GM19193 (cell line): ENCODE measurements around the gene CYP26C1.

Experiments
- POLR2A ChIP-seq: IDR thresholded peaks from 4 replicates; pipeline ENCODE4 v1.6.1; 2011; ENCODE audit not compliant: insufficient read depth, insufficient read length; ENCODE audit errors: extremely low read depth

Gene CYP26C1

DNA sequence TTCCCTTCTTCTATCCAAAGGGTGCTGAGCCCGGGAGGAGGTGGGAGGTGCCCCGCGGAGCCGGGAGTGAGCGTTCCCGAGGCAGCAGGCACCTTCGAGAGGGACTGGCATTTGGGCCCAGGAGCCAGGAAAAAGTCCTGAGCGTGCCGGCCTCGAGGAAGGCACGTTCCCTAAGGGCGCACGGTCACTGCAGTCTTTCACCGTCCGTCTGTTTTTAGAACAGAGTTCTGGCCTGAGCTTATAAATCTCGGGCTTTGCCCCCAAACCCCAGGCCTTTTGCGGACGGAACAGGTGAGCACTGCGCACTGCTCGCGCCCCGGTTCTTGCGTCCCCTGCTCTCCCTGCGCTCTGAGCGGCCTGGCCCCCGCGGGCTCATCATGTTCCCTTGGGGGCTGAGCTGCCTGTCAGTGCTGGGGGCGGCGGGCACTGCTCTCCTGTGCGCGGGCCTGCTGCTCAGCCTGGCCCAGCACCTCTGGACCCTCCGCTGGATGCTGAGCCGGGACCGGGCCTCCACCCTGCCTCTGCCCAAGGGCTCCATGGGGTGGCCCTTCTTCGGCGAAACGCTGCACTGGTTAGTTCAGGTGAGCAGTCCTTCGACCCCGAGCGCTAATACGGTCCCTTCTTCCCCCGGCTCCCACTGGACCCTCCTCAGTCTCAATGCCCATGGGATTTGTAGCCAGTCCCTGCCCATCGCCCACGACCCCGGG lies 442 bp downstream of the CYP26C1 start:
- TF ChIP-seq POLR2A: no peak

DNA sequence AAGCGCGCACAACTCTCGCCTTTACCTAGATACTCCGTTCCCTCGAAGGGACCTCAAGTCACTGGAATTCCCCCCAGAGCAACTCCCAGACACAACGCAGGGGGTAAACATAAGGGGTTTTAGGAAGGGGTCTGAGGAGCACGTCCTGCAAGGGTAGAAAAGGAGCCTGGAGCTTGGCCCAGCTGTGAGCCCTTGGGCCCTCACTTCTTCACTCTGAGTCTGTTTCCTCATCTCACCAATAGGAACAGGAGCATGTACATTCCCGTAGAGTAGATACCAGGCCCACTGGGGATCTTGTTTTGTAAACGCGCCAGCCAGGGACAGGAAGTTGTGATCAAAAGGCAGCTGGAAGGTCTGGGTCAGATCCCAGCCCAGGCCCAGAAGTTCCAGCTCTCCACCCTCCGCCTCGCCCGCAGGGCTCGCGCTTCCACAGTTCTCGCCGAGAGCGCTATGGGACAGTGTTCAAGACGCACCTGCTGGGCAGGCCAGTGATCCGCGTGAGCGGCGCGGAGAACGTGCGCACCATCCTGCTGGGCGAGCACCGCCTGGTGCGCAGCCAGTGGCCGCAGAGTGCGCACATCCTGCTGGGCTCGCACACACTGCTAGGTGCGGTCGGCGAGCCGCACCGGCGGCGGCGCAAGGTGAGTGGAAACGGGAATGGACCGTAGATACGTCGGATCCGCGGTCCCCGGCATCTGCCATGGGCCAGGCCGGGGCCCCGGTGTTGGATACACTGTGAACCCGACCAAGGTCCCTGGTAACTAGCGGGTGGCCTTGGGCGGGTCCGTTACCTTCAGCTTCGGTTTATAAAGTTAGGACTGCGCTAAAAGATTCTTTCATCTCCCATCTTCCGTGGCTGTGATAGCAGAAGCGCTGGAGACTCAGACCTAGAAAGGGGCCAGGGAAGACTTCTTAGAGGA lies 1.3 kb downstream of the CYP26C1 start:
- no peak for TF ChIP-seq POLR2A

DNA sequence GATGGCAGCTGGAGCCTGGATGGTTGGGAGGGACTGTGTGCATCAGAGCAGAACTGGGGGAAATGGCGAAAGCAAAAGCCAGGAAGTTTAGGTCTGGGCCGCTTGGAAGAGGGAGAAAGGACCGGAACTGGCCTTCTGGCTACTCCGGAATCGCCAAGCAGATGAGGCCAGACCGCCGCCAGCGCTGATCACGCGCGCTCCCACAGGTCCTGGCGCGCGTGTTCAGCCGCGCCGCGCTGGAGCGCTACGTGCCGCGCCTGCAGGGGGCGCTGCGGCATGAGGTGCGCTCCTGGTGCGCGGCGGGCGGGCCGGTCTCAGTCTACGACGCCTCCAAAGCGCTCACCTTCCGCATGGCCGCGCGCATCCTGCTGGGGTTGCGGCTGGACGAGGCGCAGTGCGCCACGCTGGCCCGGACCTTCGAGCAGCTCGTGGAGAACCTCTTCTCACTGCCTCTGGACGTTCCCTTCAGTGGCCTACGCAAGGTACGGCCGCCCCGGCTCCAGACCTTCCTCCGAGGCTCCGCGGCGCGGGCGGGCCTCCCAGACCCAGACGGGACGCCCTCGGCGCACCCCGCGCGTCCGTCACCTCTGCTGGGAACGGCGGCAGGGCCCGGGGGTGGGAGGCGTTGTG lies 2.0 kb downstream of the CYP26C1 start:
- no peak for TF ChIP-seq POLR2A

DNA sequence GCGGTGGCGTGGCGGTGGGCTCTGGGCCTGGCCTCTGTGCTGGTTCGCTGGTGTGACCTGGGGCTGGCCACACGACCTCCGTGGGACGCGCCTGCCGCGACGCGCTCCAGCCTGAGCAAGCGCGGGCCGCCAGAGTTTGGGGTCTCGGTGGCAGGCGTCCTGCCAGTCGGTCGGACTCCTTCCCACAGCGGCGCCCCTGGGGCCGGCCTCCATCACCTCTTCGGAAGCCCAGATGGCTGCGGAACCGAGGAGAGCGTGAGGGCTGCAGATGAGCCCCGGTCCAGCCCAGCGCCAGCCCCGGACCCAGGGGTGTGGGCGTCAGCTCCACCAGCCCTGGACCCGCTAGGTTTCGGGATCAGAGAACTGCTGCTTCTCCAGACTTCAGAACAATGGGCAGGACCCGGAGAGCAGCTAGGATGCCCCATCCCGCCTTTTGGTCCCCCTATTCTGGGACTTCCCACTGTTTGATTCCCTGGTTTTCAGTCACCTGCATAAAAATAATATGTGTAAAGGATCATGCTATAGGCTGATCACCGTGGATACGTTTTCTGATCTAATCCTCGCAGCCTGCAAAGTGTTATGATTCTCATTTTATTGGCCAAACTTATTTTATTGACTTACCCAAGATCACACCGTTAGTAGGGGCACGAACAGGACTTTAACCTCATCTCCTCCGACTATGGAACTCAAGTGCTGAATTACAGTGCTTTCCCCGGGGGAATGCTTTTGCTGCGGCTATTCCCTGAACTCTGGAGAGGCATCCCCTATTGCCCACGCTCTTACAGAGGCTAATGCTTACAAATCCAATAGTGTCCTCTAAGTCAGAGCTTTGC lies 2.8 kb downstream of the CYP26C1 start:
- no peak for TF ChIP-seq POLR2A

DNA sequence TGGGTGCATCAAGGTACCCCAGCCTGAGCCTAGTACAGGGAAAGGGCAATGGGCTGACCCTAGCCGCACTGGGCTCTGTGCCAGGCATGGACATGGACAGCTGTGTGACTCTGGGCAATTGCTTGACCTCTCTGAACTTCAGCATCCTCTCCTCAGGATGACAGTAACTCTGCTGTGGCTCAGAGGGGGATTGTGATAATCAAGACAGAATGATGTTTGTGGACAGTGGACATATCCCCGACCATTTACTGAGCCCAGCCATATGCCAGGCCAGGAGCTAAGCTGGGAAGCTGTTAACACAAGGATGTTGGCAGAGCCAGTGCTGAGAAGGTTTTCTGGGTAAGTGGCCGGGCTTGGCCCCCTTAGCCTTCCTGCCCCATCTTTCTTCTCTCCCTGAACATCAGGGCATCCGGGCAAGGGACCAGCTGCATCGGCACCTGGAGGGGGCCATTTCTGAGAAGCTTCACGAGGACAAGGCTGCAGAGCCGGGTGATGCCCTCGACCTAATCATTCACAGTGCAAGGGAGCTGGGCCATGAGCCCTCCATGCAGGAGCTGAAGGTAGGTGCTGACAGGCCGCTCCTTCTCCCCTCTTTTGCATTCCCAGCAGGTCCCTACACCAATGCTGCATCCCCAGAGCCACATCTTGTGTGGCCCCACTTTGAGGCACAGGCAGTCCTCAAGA lies 3.5 kb downstream of the CYP26C1 start:
- no peak for TF ChIP-seq POLR2A

DNA sequence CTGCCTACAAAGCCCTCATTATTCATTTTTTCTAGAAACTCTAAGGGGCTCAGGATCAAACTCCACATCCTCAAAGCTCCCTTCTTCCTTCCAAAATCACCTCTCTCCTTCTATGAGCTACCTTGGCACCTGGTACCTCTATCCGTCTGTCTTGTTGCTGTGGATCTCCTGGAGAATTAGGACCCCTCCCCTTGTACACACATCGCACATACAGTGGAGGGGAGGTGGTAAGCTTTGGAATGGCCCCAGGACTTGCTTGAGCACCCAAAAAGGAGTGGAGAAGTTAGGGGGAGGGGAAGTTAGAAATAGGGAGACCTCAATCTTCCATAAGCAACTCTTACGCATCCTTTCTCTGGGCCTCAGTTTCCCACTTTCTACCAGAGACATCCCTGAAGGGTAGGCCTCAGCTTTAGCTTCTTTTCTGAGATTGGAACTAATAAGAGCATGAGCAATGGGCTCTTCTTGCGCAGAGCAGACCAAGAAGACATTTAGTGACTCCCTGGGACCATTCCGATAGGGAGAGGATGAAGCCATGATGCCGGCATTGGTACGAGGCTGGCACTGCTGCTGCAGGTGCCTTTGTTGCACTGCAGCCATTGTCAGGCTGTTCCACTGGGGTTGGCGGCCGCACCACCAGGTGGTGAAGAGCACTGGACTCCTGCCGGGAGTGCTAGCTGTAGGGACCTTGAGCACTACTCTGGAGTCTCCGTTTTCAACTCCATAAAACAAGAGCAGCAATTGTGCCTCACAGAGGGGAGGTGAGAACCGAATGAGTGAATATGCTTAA lies 4.5 kb downstream of the CYP26C1 start:
- TF ChIP-seq POLR2A: no peak

DNA sequence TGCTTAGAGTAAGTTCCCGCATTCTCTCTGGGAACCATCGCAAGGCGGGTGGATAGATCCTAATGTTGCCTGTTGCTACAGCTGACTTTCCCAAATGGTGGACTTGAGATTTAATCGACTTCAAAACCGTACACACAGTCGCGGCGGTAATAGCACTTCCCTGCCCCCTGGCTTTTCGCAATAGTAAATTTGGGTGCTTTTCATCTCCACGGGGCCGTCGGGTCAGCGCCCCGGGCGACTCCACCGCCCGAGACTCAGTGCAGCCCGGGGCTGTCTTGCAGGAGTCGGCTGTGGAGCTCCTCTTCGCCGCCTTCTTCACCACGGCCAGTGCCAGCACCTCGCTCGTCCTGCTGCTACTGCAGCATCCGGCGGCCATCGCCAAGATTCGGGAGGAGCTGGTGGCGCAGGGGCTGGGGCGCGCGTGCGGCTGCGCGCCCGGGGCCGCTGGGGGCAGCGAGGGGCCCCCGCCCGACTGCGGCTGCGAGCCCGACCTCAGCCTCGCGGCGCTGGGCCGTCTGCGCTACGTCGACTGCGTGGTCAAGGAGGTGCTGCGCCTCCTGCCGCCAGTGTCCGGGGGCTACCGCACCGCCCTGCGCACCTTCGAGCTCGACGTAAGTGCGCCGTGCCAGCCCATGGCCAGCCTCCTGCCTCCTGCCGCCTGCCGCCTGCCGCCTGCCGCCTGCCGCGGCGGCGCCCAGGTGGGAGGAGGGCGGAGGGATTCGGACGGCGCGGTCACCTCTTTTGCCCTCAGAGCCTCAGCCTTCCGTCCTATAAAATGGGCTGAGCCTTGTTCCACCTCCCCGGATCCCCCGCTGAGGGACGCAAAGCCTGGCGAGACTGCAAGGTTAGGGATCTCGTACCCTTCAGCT lies 5.3 kb downstream of the CYP26C1 start:
- no peak for TF ChIP-seq POLR2A

DNA sequence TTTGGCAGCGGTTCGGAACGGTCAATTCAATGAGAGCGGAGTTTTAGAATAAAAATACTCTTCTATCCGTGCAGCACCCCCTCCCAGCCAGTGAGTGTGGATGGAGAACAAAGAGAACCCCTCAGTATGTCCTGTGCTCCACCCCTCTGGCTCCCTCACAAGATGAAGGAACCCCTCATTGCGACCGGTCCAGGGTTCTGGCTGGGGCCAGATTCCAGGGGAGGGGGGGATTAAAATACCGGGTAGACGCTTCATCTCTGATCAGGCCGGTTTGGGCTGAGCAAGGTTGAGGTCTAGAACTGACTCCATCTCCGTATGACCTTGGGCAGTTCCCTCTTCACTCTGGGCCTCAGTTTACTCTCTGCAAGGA lies 5.9 kb downstream of the CYP26C1 start:
- TF ChIP-seq POLR2A: no peak

DNA sequence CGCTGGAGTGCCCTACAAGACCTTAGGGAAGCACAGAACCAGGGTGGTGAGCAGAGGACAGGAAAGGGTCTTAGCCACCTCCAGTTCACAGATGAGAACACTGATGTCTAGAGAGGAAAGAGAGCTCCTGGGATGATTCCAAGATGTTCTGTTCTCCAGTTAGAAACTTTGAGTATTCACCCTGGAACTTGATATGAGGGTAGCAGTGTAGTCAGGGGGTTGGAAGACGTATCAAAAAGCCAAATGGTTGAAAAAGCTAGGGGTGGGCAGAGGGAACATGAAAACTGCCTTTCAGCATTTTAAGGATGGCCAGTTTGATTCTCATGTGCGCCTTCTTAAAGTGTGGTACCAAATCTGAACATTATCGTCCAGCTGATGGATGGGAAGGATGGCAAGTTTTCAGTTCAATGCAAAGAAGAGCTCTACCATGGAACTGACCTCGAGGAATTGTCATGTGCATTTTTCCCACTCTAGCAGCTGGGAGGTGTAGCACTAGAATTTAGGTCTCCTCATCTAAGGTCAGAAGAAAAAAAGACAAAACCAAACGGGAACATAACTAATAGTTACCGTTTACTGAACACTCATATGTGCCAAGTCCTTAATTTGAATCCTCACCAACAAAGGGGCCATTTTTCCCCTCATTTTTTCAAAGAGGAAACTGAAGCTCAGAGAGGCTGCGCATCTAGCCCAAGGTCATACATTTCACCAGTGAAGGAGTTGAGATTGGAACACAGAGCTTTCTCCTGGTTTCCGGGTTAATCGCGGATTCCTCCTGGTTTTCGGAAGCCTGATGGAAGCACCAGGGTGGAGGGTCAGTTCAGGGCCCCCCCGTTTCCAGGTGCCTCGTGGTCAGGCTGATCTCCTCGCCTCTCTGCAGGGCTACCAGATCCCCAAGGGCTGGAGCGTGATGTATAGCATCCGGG lies 7.1 kb downstream of the CYP26C1 start:
- no peak for TF ChIP-seq POLR2A

DNA sequence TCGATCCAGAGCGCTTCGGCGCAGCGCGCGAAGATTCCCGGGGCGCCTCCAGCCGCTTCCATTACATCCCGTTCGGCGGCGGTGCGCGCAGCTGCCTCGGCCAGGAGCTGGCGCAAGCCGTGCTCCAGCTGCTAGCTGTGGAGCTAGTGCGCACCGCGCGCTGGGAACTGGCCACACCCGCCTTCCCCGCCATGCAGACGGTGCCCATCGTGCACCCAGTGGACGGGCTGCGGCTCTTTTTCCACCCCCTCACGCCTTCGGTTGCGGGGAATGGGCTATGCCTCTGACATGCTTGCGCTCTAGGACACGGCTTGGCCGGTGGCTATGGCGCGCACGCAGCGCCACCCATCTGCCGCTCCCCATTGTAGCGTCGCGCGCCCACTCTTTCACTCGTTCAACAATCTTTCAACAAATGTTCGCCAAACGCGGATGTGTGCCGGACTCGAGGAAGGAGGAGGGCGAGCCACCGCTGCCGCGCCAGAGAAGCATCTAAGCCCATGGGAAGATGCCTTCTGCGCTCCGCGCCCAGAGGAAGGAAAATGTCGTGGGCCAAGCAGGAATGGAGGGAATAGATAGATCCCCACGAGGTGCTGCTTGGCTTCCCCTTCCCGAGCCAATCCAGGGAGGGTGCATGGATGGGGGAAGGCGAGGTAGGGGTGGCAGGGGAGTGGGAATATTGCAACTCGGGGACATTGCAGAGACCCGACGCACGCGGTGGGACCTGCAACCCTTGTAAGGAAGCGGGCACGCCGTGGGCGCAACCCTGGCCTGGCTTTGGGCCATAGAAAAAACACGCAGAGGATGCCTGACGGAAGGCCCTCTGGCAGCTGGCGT lies 8.0 kb downstream of the CYP26C1 start:
- TF ChIP-seq POLR2A: no peak

DNA sequence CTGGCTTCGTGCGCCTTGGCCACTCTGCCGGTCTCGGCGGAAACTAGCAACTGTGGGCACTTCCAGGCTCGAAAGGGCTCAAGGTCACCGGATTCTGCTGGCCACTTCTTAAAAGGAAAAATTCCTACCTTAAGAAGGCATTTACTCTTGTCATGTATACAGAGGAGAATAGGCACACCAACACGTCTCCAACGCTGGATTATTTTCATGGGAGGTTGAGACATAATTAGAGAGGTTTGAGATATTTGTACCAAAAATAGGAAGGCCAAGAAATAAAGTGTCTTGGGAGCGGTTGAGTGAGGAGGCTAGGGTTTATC lies 8.6 kb downstream of the CYP26C1 start:
- no peak for TF ChIP-seq POLR2A
